HepG2 (cell line): ENCODE measurements around the gene C14orf93. TPM values are rescaled to one million over a fixed set of nuclear protein-coding genes. Genes with fewer than 3 reads are reported as not detected.

Experiments used
- ATAC-seq: fragments of 200-7000 bp; cut with Tn5 transposase; 3 replicates; pipeline ENCODE4 v1.9.1; 2020; ENCODE audit warnings: mild to moderate bottlenecking, moderate library complexity
- BruUV-seq: library from RNA; stranded (reverse); fragments of 400-500 nt; replicated peaks from 2 replicates; lab custom pipeline; 2021; lab: Mats Ljungman, UMichigan
- CTCF ChIA-PET: fragments of 300-600 bp; formaldehyde crosslinking; extraction: SDS; loops from one replicate; lab custom pipeline; 2021; ENCODE audit warnings: low total read pairs, inconsistent platforms, low intra/inter-chr PET ratio; lab: Yijun Ruan, JAX
- POLR2A ChIA-PET: fragments of 350-600 bp; sonication (Branson Sonifier 250); formaldehyde crosslinking; loops from one replicate; lab custom pipeline; 2020; ENCODE audit warnings: antibody characterized with exemption, inconsistent platforms; lab: Yijun Ruan, JAX
- DNase-seq: peaks from one replicate; pipeline ENCODE4 v3.0.0-alpha.2; 2015; ENCODE audit warnings: low spot score
- FAIRE-seq: peaks from 3 replicates; lab custom pipeline; 2011; peaks lifted over from hg19 to GRCh38; lab: Jason Lieb, UNC
- H2AFZ ChIP-seq: one replicate; pipeline ENCODE4 v1.6.1; 2011; ENCODE audit warnings: low read length, inconsistent platforms
- H3K27ac ChIP-seq: fragments of 300-600 bp; 3 replicates; pipeline ENCODE4 v1.8.0; 2011; ENCODE audit warnings: mixed run types, mild to moderate bottlenecking, mixed read lengths, low read length, inconsistent platforms; ENCODE audit not compliant: insufficient read depth; ENCODE audit errors: extremely low read length
- H3K27me3 ChIP-seq, 2 experiments: fragments of 200-600 bp in 1 of 2; 2 replicates in 1 of 2; 3 replicates in 1 of 2; pipeline versions ENCODE4 v1.6.0 to v1.8.0; 2011; ENCODE audit warnings: low read length in 2 of 2, mild to moderate bottlenecking in 2 of 2, moderate library complexity in 2 of 2, inconsistent platforms in 1 of 2; ENCODE audit not compliant: insufficient read depth in 2 of 2, control insufficient read depth in 1 of 2
- H3K36me3 ChIP-seq, 2 experiments: fragments of 200-600 bp in 1 of 2; replicated peaks in 1 of 2; 2 replicates in 1 of 2; 3 replicates in 1 of 2; pipeline versions ENCODE4 v1.5.1 to v1.8.0; 2011; ENCODE audit warnings: low read length in 2 of 2, inconsistent platforms in 1 of 2; ENCODE audit not compliant: insufficient read depth in 2 of 2, control insufficient read depth in 1 of 2
- H3K4me1 ChIP-seq: 2 replicates; pipeline ENCODE4 v1.5.1; 2012; ENCODE audit warnings: low read length, inconsistent platforms; ENCODE audit not compliant: insufficient read depth
- H3K4me2 ChIP-seq: 2 replicates; pipeline ENCODE4 v1.6.0; 2011; ENCODE audit warnings: low read depth, low read length, inconsistent platforms
- H3K4me3 ChIP-seq, 3 experiments: fragments of 200-600 bp in 1 of 3; sonication (generic), shearing (Covaris generic) in 1 of 3; replicated peaks in 1 of 3; 2 replicates each; pipeline ENCODE4 v1.5.1; 2011 to 2016; ENCODE audit warnings: low read length in 3 of 3, inconsistent platforms in 2 of 3, low read depth in 2 of 3, mild to moderate bottlenecking in 2 of 3, control low read depth in 1 of 3, mixed read lengths in 1 of 3; ENCODE audit not compliant: insufficient read depth in 1 of 3
- H3K79me2 ChIP-seq: one replicate; pipeline ENCODE4 v1.6.1; 2011; ENCODE audit warnings: low read length, inconsistent platforms; ENCODE audit not compliant: insufficient read depth
- H3K9ac ChIP-seq: 2 replicates; pipeline ENCODE4 v1.6.0; 2011; ENCODE audit warnings: mild to moderate bottlenecking, low read depth, low read length, inconsistent platforms; ENCODE audit not compliant: insufficient read depth
- H3K9me3 ChIP-seq: 2 replicates; pipeline ENCODE4 v1.5.1; 2012; ENCODE audit warnings: mild to moderate bottlenecking, low read length
- H4K20me1 ChIP-seq: 2 replicates; pipeline ENCODE4 v1.6.0; 2011; ENCODE audit warnings: inconsistent platforms, mild to moderate bottlenecking, low read length, moderate library complexity; ENCODE audit not compliant: insufficient read depth
- ARID2 ChIP-seq: sonication (generic); formaldehyde crosslinking; IDR thresholded peaks from 2 replicates; pipeline ENCODE4 v1.8.1; 2022; ENCODE audit warnings: mild to moderate bottlenecking, missing genetic modification reagents, borderline replicate concordance
- CHD2 ChIP-seq: IDR thresholded peaks from 2 replicates; pipeline ENCODE4 v1.6.1; 2011; ENCODE audit warnings: low read depth, low read length, improper control_type of control experiment
- PHF21A ChIP-seq: sonication (generic); formaldehyde crosslinking; IDR thresholded peaks from 2 replicates; pipeline ENCODE4 v1.5.0; 2020; ENCODE audit warnings: mild to moderate bottlenecking, missing genetic modification reagents
- RORA ChIP-seq: sonication (generic); formaldehyde crosslinking; IDR thresholded peaks from 2 replicates; pipeline ENCODE4 v1.5.0; 2020; ENCODE audit warnings: mild to moderate bottlenecking, missing genetic modification reagents, moderate library complexity
- SIX1 ChIP-seq: sonication (generic); formaldehyde crosslinking; IDR thresholded peaks from 2 replicates; pipeline ENCODE4 v1.4.0; 2020; ENCODE audit warnings: missing genetic modification reagents, borderline replicate concordance
- SIX4 ChIP-seq: sonication (generic); formaldehyde crosslinking; IDR thresholded peaks from 2 replicates; pipeline ENCODE4 v1.4.0; 2020; ENCODE audit warnings: missing genetic modification reagents
- U2AF1 ChIP-seq: fragments of 200-400 bp; formaldehyde crosslinking; optimal IDR thresholded peaks from 2 replicates; pipeline ENCODE3; 2017; ENCODE audit warnings: mild to moderate bottlenecking, low read depth, low read length
- ZFP41 ChIP-seq: sonication (generic); formaldehyde crosslinking; IDR thresholded peaks from 2 replicates; pipeline ENCODE4 v1.4.0; 2020; ENCODE audit warnings: mild to moderate bottlenecking, missing genetic modification reagents, borderline replicate concordance
- ZNF432 ChIP-seq: sonication (generic); formaldehyde crosslinking; IDR thresholded peaks from 2 replicates; pipeline ENCODE4 v1.5.0; 2020; ENCODE audit warnings: missing genetic modification reagents, mild to moderate bottlenecking, borderline replicate concordance
- ZNF616 ChIP-seq: sonication (generic); formaldehyde crosslinking; IDR thresholded peaks from 2 replicates; pipeline ENCODE4 v1.5.0; 2020; ENCODE audit warnings: low read depth, mild to moderate bottlenecking, missing genetic modification reagents
- ZNF788 ChIP-seq: sonication (generic); formaldehyde crosslinking; IDR thresholded peaks from 2 replicates; pipeline ENCODE4 v1.5.0; 2020; ENCODE audit warnings: mild to moderate bottlenecking, missing genetic modification reagents, borderline replicate concordance
- WGBS: methylation state at CpG from one replicate; pipeline ENCODE4 v1.1.6; 2017; ENCODE audit warnings: low lambda C conversion rate; 5-methylcytosine and 5-hydroxymethylcytosine counted together
- in situ Hi-C: cut with HindIII; loops from 2 replicates; pipeline ENCODE4 v1.10.0; 2017; ENCODE audit warnings: low pct_unique_long_range_greater_than_20kb; ENCODE audit not compliant: extremely low pct_ligation_motif_present
- intact Hi-C: fragments of 100-400 bp; cut with micrococcal nuclease; formaldehyde crosslinking; loops from one replicate; pipeline ENCODE4 v1.10.0; 2022; ENCODE audit not compliant: unreplicated experiment
- polyA plus RNA-seq, 8 experiments: library from polyadenylated mRNA; depleted of rRNA in 3 of 8; stranded (reverse) in 7 of 8; unstranded in 1 of 8; fragments of >200 nt; fragmentation: Illumina TruSeq in 4 of 8; extraction: Trizol in 4 of 8; gene quantifications; 2 replicates each; pipeline versions ENCODE4 v1.2.1 to v1.2.3, GENCODE V29; 2011 to 2016; ENCODE audit warnings: low read depth in 4 of 8, missing spikeins in 1 of 8, mixed read lengths in 1 of 8; ENCODE audit not compliant: insufficient read depth in 1 of 8
- total RNA-seq, 5 experiments: library from RNA; depleted of rRNA; stranded (reverse); fragments of >200 nt; fragmentation: Illumina TruSeq; extraction: Trizol; gene quantifications; 2 replicates each; pipeline ENCODE4 v1.2.3, GENCODE V29; 2016; ENCODE audit warnings: low read depth in 1 of 5
- TF ChIP-seq, protein P1 (sequence below): sonication (generic); formaldehyde crosslinking; IDR thresholded peaks from 2 replicates; pipeline ENCODE4 v1.5.0; 2020; ENCODE audit warnings: missing genetic modification reagents
- TF ChIP-seq, protein P2 (sequence below): sonication (generic); formaldehyde crosslinking; IDR thresholded peaks from 2 replicates; pipeline ENCODE4 v1.4.0; 2020; ENCODE audit warnings: missing genetic modification reagents
- TF ChIP-seq, protein P3 (sequence below): sonication (generic); formaldehyde crosslinking; IDR thresholded peaks from 2 replicates; pipeline ENCODE4 v1.4.0; 2020; ENCODE audit warnings: missing genetic modification reagents, borderline replicate concordance
- TF ChIP-seq, protein P4 (sequence below): sonication (generic); formaldehyde crosslinking; IDR thresholded peaks from 2 replicates; pipeline ENCODE4 v1.8.0; 2022; ENCODE audit warnings: mild to moderate bottlenecking, missing genetic modification reagents, moderate library complexity

Gene C14orf93
- total and polyA plus RNA-seq, 2 of the 13 experiments (the other 11 are each of a cell fraction or from before 2014, with no cell fraction given): 11.4 to 22.5 TPM

DNA sequence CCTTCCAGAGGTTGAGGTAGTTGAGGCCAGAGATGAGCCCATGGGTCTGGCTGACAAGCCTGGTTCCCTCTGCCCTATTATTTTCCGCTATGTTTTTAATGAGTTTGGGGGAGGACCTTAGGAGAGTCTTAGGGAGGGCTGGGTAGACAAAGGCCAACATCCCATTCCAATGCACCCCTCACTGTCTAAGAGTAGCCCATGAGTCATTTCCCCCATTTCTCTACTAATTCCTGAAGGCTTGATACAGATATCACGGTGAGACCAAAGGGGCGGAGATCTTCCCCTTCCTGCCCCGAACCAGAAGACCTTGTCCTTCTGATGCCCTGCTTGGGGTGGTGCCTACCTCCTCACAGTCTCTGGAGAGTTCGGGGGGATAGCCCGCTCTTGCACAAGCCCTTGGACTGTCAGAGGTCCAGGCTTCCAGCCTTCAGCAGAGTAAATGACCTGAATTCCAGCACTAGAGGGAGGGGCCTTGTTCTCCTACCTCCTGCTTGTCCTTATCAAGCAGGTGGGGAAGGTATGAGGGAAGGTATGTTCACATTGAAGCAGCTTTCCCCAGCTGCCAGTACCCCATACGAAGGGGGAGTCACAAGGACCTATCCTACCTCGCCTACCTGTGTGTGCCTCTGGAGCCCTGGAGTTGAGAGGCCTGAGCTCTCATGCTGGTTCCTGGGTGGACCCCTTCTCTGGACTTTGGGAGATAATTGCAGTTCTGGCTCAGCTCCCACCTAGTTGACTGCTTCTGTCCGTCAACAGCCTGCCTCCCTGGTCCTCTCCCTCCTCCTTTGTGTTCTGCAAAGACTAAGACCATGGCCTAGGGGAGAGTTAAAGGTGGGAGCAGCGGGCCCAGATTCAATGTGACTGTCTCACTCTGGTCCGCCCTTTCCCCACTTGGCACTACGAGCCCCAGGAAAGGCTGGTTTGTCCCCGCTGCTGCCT is 35.7 kb upstream of the C14orf93 start (continued):
- TF ChIP-seq ZFP41 (CRISPR knock-in tag) (0 out of 2 replicates have a peak, but pooled peaks have one; percentile 33), SIX1 (no peak), PHF21A (CRISPR knock-in tag) (no peak), CHD2 (peak; percentile 29; the same call in 1 of the 2 replicates), U2AF1 (no peak)
- TF ChIP-seq, protein P1, sequence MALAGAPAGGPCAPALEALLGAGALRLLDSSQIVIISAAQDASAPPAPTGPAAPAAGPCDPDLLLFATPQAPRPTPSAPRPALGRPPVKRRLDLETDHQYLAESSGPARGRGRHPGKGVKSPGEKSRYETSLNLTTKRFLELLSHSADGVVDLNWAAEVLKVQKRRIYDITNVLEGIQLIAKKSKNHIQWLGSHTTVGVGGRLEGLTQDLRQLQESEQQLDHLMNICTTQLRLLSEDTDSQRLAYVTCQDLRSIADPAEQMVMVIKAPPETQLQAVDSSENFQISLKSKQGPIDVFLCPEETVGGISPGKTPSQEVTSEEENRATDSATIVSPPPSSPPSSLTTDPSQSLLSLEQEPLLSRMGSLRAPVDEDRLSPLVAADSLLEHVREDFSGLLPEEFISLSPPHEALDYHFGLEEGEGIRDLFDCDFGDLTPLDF (CRISPR knock-in tag): no peak
- TF ChIP-seq, protein P2, sequence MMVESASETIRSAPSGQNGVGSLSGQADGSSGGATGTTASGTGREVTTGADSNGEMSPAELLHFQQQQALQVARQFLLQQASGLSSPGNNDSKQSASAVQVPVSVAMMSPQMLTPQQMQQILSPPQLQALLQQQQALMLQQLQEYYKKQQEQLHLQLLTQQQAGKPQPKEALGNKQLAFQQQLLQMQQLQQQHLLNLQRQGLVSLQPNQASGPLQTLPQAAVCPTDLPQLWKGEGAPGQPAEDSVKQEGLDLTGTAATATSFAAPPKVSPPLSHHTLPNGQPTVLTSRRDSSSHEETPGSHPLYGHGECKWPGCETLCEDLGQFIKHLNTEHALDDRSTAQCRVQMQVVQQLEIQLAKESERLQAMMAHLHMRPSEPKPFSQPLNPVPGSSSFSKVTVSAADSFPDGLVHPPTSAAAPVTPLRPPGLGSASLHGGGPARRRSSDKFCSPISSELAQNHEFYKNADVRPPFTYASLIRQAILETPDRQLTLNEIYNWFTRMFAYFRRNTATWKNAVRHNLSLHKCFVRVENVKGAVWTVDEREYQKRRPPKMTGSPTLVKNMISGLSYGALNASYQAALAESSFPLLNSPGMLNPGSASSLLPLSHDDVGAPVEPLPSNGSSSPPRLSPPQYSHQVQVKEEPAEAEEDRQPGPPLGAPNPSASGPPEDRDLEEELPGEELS: no peak
- TF ChIP-seq, all 625 proteins: peak for 40

GRCh38 chr14:23044840-23045239 is 34.9 kb upstream of the C14orf93 start:
- Histone ChIP-seq H3K79me2 (no peaks in the 10 kb centered on the region), H2AFZ (no peak overlapping the region), H3K36me3 (no peaks in the 10 kb centered on the region), H3K4me1 (peaks cover 22% of the 10 kb centered on the region), H3K9me3 (no peaks in the 10 kb centered on the region), H3K9ac (no peak overlapping the region), H3K27me3 (peaks cover 16 to 35% of the 10 kb centered on the region in 2 experiments), H3K4me3 (no peak overlapping the region), H3K27ac (no peak overlapping the region), H4K20me1 (no peaks in the 10 kb centered on the region), H3K4me2 (no peak overlapping the region)
- ATAC-seq (no peak), DNase-seq (no peak), FAIRE-seq (no peak)
- ChIA-PET CTCF (no interaction called here), POLR2A (interaction anchor here (2.7 kb wide), 1 partner anchor 38 kb away, joined by 9 read pairs; no protein-coding TSS in a partner anchor)
- in situ Hi-C loops: no loop called here
- intact Hi-C loops: no loop called here
- 74% methylated on average over 8 of the region's 8 CpGs for WGBS
- no TSS peak for BruUV-seq
- TF ChIP-seq ARID2 (CRISPR knock-in tag) (no peak), ZNF616 (CRISPR knock-in tag) (no peak), RORA (CRISPR knock-in tag) (no peak), SIX4 (CRISPR knock-in tag) (no peak), ZNF788 (CRISPR knock-in tag) (0 out of 2 replicates have a peak, but pooled peaks have one; percentile 16), ZNF432 (CRISPR knock-in tag) (0 out of 2 replicates have a peak, but pooled peaks have one; percentile 50)
- TF ChIP-seq, protein P3, sequence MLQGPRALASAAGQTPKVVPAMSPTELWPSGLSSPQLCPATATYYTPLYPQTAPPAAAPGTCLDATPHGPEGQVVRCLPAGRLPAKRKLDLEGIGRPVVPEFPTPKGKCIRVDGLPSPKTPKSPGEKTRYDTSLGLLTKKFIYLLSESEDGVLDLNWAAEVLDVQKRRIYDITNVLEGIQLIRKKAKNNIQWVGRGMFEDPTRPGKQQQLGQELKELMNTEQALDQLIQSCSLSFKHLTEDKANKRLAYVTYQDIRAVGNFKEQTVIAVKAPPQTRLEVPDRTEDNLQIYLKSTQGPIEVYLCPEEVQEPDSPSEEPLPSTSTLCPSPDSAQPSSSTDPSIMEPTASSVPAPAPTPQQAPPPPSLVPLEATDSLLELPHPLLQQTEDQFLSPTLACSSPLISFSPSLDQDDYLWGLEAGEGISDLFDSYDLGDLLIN (CRISPR knock-in tag): no peak
- TF ChIP-seq, protein P4, sequence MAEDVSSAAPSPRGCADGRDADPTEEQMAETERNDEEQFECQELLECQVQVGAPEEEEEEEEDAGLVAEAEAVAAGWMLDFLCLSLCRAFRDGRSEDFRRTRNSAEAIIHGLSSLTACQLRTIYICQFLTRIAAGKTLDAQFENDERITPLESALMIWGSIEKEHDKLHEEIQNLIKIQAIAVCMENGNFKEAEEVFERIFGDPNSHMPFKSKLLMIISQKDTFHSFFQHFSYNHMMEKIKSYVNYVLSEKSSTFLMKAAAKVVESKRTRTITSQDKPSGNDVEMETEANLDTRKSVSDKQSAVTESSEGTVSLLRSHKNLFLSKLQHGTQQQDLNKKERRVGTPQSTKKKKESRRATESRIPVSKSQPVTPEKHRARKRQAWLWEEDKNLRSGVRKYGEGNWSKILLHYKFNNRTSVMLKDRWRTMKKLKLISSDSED: no peak
